T1000 (cell line): ENCODE measurements around the gene CNTFR.

ENCODE experiments used
- DNase-seq: peaks from one replicate; lab custom pipeline; 2025; ENCODE audit warnings: mixed read lengths; lab: John Stamatoyannopoulos, UW

Gene CNTFR

DNA sequence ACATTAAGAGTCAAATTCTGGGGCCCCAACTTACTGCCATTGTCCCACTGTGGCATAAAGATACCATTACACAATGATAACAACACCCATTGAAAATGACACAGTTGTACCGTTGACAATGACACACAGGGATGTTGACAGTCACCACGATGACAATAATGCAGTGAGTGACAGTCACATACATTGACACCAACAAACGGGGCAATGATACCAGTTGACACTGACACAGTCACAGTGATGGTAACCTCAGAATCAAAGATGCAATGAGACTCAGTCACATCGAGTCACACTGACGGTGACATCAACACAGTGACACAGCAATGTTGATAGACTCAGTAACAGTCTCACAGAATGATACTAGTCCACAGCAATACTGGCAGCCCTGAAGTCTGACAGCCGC is 16.9 kb downstream of the CNTFR start:
- DNase-seq, result no peak

DNA sequence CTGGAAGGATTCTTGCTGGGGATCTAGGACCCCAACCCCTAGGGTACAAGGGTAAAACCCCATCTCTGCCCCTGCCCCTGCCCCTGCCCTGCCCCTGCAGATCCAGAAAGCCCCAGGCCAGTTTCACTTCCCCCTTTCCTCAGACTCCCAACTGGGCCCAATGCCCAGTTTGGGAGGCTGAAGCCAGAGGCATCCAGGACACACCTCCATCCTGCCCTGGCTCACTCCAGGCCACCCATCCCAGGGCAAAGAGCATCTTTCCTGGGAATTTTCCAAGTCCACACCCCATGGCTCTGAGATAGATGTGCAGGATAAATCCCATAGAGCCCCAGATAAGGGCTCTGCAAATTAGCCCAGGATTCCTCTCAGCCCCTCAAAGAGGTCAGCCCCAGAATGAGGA is 17.4 kb downstream of the CNTFR start:
- DNase-seq, result no peak

DNA sequence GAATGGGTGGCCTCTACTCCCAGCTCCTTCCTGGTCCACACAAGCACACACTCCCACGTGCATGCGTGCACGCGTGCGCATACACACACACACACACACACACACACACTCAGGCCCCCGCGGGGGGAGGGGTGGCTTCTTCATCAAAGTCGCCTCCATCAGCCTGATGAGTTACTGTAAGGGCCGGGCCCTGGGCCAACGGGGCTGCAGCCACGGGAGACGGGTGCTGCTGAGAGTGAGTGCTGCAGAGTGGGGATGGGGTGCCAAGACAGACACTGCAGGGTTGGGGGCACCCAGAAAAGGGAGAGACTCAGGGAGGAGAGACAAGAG is 18.1 kb downstream of the CNTFR start:
- DNase-seq, result no peak

DNA sequence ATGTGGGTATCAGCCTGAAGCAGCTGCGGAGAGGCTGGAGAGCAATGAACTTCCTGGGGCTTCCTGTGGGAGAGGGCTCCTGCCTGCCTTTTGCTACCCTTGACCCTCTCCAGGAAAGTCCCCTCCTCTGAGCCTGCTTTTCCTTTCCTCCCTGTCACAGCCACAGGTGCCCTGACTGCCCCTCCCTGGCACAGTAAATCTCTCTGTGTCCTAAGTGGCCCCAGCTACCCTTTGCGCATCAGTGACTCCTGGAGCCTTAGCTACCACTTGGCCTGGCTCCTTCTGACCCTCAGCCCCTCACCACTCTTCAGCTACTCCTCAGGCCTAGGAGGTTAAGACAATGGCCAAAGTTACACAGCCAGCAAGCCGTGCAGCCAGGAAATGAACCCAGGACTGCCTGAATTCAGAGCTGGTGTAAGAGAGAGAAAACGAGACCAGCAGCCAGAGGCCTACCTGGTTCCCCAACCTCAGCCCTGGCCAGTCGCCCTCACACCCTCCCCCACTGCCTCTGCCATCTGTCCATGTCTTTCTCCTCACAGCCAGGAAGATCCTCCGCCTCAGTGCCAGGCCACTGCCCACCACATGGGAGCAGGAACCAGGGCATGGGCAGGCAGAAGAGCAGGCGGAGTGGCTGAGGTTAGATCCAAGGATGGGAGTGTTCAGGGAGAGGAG is 18.6 kb downstream of the CNTFR start:
- DNase-seq, result no peak

DNA sequence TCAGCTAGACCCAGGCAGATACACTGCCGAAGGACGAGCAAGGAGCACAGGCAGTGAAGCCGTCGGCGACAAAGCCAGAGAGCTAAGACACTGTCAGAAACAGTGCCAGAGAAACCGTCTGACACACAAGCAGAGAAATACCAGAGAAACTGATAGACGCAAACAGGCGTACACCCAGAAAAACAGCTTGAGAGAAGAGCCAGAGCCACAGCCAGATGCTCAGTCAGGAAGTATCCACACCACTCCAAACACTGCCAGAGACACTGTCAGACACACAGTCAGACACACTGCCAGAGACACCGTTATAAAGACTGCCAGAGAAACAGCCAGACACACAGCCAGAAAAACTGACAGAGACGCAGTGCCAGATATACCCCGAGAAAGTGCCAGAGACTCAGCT is 19.1 kb downstream of the CNTFR start:
- no peak for DNase-seq

DNA sequence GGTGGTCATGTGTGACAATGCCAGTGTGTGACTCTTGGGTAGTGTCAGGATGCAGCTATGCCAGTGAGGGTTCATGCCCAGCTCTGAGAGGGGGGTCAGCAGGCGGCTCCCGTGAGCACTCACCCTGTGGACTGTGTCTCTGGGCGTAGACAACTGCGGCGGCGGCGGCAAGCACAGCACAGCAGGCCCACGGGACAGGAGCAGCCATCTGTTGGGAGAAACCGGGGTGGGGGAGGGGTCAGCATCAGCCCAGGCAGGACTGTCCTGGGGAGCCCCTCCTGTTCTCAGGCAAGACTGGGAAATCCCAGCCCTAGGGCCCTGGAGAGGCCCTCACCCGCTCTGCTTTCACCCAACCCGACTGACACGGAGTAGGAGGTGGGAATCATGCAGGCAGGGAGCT is 20.8 kb downstream of the CNTFR start:
- no peak for DNase-seq

DNA sequence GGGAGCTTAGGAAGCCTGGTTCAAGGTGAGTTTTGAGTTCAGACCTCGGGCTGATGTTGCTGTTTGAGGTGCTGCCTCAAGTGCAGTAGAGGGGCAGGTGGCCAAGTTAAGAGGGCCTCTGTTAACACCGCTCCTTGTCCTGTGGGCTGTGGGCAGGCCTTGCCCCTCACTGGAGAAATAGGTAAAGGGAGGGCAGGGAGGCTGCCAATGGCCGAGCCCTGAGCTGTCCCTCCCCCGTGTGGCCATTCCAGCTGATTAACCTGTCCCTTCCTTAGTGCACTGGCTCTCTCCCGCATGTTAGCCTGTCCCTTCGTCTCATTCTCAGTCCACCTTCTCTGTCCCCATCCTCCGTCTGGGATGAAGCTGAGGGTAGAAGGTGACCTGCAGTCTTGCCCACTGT is 21.4 kb downstream of the CNTFR start:
- no peak for DNase-seq

DNA sequence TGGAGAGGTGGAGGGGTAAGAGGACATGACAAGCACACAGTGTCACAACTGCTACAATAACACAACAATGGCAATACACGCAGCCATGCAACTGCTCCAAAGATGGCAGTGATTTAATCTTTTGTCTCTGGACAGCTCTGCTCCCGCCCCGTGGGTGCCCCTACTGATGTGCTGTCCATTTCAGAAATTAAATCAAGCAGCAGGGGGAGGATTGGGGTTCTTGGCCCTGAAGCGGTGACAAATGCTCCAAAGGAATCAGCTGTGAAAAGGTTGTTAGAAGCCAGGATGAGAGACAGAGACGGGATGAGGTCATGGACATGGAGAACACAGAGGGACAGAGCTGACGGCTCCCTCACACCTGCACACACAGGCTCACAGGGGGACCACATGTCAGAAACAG is 22.6 kb downstream of the CNTFR start:
- no peak for DNase-seq

DNA sequence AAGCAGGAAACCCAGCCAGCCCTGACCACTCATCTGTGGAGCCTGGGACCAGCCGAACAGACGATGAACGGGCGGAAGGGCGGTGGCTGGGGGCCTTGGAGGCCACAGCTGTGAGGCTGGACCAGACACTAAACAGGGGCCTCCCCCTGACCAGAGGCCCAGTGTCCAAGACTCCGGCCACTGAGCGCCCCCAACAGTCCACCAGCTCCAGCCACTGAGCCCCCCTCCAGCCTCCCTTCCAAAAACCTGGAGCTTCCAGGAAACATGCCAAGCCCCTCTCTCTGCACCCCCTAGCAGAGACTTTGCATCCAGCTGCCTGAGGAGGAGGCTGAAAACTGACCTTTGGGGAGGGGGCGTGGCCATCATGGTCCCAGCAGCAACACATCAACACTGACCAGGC is 23.2 kb downstream of the CNTFR start:
- DNase-seq, result no peak

DNA sequence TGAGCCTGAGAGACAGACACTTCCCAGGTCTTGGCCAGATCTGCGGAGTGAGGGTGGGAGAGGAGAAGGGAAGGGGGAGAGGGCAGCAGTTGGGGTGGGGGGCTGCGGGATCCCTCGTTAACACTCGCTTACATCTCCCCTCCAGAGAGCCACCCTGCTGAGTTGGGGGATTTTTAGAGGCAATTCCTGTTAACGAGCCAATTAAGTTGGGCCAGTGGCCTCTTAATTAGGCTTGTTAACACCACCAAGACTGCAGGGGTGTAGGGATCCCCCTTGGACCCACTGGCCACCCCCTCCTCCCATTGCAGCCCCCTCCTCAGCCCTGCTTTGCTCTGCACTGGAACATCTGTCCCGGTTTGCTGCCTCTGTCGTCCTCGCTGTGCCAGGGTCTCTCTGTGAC is 23.7 kb downstream of the CNTFR start:
- no peak for DNase-seq

DNA sequence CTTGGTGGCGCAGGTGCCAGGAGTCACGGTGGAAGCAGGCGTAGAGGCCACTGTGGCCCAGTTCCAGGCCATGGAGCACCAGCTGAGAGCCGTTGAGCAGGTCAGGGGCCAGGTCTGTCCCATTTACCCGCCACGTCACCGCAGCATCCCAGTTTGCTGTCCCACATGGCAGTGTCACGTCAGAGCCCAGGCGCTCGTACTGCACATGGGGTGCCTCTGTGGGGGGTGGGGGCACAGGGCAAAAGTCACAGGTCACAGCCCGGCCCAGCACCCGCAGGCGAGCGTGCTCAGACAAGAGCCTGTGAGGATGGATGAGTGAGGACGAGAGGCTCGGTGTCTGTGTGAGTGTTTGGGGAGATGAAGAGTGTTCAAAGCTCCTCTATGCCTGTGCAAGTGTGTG is 24.9 kb downstream of the CNTFR start:
- DNase-seq, result no peak

DNA sequence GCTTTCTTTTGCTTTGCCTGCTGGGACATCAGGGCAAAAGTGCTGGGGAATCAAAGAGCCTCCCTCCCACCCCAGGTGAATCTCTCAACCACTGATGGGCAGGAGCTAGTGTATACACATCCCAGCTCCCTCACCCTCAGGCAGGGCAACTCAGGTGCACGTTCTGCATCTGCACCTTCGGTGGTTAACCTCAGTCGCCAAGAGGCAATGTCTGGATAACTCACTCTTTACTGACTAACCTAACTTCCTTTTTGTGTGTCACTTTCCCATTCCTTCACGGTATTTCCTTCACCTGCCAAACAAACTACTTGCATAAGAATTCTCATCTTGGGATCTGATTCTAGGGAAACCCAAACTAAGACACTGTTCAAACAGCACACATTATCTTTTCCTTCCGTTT is 26.3 kb downstream of the CNTFR start:
- no peak for DNase-seq

DNA sequence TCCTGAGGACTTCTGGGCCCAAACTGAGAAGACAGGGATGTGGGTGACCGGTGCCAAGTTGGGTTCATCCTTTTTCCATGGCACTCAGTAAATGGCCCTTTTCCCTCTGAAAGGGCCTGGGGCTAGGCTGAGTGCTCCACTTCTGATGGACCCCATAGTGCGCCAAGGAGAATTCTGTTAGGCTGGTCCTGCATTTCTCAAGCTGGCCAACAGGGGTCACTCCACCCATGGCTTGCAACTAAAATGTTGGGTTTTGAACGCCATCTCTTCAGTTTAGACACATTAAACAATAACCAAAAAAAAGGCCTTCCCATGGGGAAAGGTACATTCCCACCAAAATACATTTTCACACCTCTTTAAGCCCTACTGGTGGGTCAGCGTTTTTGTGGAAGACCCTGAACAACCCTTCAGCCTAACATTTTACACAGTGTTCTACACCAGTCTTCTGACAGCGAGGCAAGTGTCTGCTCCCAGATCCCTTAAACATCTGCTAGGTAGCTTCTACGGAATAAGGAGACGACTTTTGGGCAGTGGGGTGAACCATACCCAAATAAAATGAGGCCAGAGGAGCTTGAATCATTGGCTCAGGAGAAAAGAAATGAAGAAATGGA is 27.3 kb downstream of the CNTFR start:
- no peak for DNase-seq

DNA sequence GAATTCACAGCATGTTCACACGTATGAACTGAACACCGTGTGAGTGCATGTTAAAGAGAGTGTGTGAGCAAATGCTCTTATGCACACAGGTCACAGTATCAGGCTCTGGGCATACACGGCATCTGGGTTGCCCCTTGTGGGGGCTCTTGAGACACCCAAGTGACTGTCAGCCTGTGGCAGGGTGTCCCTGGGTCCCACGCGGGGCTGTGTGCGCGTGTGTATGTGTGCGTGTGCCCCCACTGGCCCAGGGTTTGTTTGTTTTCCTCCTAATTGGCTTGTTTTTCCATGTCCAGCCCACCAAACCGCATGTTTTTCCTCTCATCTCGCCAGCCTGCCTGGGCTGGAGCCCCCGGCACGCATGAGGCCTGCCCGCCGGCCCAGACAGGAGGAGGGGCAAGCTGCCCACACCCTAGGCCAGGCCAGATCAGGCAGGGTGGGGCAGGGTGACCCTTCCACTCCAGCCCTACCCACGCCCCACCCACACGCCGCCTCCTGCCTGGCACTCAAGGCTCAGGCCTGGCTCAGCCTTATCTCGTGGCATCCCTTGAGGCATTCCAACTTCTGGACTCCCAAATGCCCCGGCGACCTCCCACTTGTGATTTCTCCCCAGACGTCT is 28.8 kb downstream of the CNTFR start:
- no peak for DNase-seq

DNA sequence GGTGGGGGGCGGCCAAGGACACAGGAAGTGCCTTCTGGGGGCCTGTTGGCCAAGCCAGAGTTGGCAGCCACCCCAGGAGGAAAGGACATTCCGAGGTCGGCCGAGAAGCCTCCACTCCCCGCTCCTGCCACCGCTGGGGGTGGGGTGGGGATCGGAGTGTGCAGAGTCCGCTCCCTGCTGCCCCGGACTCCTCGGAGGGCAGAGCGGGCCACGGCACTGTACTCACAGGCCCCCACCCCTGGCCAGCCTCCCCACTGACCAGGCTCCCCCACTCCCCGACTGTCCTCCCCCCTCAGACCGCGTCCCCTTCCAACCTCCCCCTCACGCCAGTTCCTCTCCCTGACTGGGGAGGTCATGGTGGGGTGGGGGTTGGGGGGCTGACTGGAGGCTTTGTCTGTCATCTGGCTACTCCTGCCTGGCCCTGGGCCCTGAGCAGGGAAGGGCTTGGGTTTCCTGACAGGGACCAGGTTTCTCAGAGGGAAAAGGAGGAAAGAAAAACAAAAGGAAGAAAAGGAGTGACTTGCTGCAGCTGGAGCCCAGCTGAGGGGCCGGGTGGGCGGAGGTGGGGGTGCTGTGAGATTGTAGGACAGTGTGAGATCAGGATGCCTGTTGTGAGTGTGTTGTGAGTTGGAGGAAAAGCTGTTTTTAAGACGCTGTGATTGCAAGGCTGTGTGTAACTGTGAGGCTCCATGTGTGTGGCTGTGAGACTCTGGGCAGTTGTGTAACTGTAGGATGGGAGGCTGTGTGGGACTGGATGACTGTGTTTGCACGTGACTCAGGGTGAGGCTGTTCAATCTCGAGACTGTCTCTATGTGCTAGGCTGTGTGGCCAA is 29.7 kb downstream of the CNTFR start:
- DNase-seq, result no peak

DNA sequence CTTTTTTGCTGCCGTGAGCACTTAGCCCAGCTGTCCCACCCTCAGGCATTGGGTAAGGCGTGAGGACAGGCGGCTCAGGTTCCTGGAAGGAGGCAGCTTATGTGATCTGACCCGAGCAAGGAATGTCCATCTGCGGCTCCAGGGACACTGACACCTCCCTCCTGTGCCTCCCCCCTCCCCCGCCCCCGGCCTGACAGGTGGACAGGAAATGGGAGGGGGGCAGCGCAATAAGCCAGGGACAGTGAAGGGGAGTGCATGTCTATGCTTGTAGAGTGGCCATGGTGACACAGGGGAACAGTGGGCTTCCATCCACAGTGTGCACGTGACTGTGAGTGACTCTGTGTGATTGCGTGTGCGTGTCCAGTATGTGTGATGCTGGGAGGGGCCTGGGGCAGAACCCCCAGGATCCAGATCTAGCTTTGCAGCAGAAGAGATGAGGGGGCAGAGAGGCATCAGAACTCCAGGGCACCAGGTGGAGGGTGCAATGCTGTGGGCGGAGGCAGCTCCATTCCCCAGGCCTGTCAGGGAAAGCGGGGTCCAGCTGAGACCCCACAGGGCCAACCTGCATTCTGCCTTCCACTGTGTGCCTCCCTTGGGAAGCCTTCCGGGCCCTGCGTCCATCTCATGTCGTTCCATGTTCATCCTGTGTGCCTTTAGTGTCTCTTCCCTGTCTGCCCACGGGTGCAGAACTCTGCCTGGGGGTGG is 30.5 kb downstream of the CNTFR start:
- DNase-seq, result no peak

DNA sequence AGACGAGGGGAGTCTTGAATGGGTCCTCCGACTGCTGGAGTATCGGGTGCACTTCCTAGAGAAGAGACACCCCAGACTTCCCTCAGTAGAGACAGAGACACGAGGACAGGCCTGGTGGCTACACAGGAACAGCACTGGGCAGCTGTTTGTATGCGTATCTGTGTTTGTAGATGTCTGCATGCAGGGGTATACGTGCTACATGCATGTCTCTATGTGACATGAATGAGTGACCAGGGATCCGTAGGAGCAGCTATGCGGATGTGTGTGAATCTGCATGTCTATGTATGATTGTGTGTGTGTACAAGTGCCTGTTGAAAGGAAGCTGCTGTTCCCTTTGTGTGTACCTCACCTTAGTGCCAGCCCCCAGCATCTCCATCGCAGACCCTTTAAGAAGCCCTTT is 31.2 kb downstream of the CNTFR start:
- DNase-seq, result no peak

DNA sequence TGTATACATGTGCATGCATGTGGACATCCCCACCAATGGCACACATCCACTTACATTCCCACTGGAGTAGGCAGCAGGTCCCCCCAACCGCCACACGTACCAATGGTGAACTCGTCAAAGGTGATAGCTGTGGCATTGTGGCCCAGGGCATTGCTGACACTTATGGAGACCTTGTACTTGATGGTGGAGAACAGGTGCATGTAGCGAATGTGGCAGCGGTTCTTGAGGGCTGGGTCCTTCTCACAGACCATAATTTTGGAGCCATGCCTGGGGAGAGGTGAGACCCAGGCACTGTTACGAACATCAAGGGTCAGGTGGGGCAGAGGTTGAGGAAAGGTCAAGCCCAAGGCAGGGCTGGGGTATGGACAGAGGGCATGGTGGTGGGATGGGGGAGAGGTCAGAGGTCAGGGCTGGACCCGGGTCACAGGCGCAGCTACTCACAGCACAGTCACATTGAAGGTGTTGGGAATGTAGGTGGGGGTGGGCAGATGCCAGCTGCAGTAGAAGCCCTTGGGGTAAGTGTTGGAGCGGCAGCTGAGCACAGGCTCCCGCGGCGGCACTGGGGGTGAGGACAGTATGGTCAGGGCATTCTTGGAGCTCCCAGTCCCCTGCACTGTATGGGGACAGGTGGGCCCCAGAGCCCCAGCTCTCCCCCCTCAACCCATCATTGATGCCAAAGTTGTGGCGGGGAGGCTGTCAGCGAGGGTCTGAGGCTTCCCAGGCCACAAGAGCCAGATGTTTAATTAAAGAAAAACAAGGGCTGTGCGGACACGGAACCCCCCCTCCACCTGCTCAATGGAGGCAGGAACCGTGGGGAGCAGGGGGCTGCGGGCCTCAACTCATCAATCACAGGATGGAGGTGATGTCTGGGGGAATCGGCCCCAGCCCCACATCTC is 31.9 kb downstream of the CNTFR start:
- no peak for DNase-seq

DNA sequence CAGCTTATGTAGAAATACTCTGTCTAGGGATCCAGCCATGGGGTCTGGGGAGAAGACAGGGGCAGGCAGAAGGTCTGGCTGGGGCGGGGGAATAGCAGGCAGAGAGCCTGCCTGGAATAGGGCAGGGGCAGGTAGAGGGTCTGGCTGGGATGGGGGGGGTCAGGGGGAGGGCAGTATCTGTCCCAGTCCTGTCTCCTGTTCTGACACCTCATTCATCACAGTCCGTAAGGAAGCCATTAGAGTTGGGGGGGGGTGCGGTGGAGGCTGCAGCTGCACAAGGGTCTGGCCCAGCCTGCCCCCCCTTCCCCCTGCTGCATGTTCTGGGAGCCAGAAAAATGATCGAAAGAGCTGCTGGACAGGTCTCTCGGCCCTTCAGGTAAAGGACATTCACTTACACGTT is 32.6 kb downstream of the CNTFR start:
- DNase-seq, result no peak

DNA sequence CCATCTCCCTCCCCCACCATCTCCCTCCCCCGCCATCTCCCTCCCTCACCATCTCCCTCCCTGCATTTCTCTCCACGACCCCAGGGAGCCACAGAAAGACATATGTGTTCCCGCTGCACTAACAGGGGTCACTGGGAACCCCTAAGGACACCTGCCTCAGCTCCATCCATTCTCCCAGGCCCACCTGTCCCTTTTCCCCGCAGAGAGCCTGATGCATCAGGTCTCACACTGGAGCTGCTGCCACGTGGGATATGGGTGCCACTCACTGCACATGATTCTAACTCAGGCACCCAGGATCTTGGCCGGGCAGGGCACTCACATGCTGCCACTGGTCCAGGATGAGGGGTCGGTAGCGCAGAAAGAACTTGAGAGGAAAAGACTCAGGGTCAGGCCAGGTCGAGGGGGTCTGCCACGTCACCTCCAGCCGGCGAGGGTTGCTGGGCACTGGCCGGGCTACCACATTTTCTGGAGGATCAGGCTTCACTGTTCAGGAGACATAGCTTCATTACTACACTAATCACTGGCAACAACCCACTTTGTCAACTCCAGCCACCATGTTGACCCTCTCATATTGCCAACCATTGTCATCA is 33.5 kb downstream of the CNTFR start:
- DNase-seq, result no peak

DNA sequence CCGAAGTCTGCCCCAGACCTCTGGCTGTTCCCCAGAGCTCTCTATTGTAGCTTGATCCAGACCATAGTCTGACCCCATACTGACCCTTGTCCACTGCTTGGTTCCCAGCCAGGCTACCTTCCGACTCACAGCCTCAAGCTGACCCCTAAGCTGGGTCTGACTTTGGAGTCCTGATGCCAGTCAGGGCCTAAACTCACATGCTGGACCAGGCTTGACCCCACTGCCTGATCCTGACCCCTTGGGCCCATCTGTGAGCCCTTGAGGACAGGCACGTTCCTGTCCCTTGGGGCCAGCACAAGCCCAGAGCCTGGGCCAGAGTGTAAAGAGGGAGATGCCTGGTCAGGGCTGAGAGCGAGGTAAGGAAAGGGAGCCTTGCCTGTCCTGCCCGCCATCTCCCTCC is 34.0 kb downstream of the CNTFR start:
- no peak for DNase-seq
